K562 (cell line): ENCODE results near the gene TAC3. TPM values are rescaled to one million over a fixed set of nuclear protein-coding genes. Genes with fewer than 3 reads are reported as not detected.
A peak's percentile ranks its signal among the peaks of the same experiment; 100 is the strongest.

Source experiments
- ADNP ChIP-seq: fragments of 200-800 bp; sonication (Bioruptor generic); IDR thresholded peaks from 2 replicates; pipeline ENCODE4 v1.6.1; 2016; ENCODE audit warnings: missing genetic modification characterization, missing compliant biosample characterization
- BCOR ChIP-seq: fragments of 450-650 bp; IDR thresholded peaks from 2 replicates; pipeline ENCODE4 v1.6.1; 2016
- BRD9 ChIP-seq: fragments of 450-650 bp; IDR thresholded peaks from 2 replicates; pipeline ENCODE4 v1.6.1; 2018; ENCODE audit warnings: low read depth; ENCODE audit not compliant: partially characterized antibody
- CC2D1A ChIP-seq: fragments of 450-650 bp; IDR thresholded peaks from 2 replicates; pipeline ENCODE4 v1.6.1; 2017; ENCODE audit warnings: mild to moderate bottlenecking
- CHD4 ChIP-seq: fragments of 200-600 bp; sonication (generic); IDR thresholded peaks from 3 replicates; pipeline ENCODE4 v1.6.1; 2012; ENCODE audit warnings: low read depth, mild to moderate bottlenecking, mixed read lengths, low read length, inconsistent platforms; ENCODE audit not compliant: insufficient read depth, insufficient replicate concordance, poor library complexity, severe bottlenecking
- DIDO1 ChIP-seq: fragments of 450-650 bp; IDR thresholded peaks from 2 replicates; pipeline ENCODE4 v1.6.1; 2016; ENCODE audit warnings: low read depth, missing biosample characterization, missing genetic modification characterization
- HDAC1 ChIP-seq, 2 experiments: fragments of 450-650 bp; IDR thresholded peaks; 2 replicates each; pipeline ENCODE4 v1.6.1; 2016 to 2017; ENCODE audit warnings: inconsistent platforms in 1 of 2, mild to moderate bottlenecking in 1 of 2, moderate library complexity in 1 of 2
- HSF4 ChIP-seq: fragments of 250-450 bp; sonication (Bioruptor Pico); IDR thresholded peaks from 2 replicates; pipeline ENCODE4 v2.1.2; 2022; ENCODE audit warnings: mild to moderate bottlenecking, moderate library complexity, borderline replicate concordance
- KDM1A ChIP-seq, 2 experiments: fragments of 450-650 bp; IDR thresholded peaks; 2 replicates each; pipeline ENCODE4 v1.6.1; 2016; ENCODE audit warnings: mild to moderate bottlenecking in 2 of 2
- KLF16 ChIP-seq: IDR thresholded peaks from 2 replicates; pipeline ENCODE4 v1.6.1; 2016; ENCODE audit warnings: antibody characterized with exemption
- MEIS2 ChIP-seq: fragments of 450-650 bp; IDR thresholded peaks from 2 replicates; pipeline ENCODE4 v1.6.1; 2014; ENCODE audit warnings: mild to moderate bottlenecking; ENCODE audit not compliant: partially characterized antibody
- MYC ChIP-seq, 2 experiments: fragments of 250-450 bp in 1 of 2; sonication (Bioruptor Pico) in 1 of 2; IDR thresholded peaks; 2 replicates each; pipeline versions ENCODE4 v1.5.1 to v1.6.1; 2012 to 2021; ENCODE audit warnings: low read depth in 2 of 2, borderline replicate concordance in 1 of 2, improper control_type of control experiment in 1 of 2, low read length in 1 of 2, mild to moderate bottlenecking in 1 of 2, moderate library complexity in 1 of 2
- ZFP36 ChIP-seq: fragments of 150-350 bp; IDR thresholded peaks from 2 replicates; pipeline ENCODE4 v1.6.1; 2018; ENCODE audit warnings: low read length, low read depth; ENCODE audit not compliant: partially characterized antibody
- ZNF3 ChIP-seq: fragments of 250-450 bp; sonication (Bioruptor Pico); IDR thresholded peaks from 2 replicates; pipeline ENCODE4 v1.5.0; 2021; ENCODE audit warnings: mild to moderate bottlenecking, moderate library complexity
- polyA plus RNA-seq, 8 experiments: library from polyadenylated mRNA; depleted of rRNA in 4 of 8; stranded (reverse) in 5 of 8; unstranded in 3 of 8; fragments of >200 nt; fragmentation: Nextera tagmentation in 2 of 8; fragmentation: Illumina TruSeq in 1 of 8; extraction: Ambion mirVana in 2 of 8; extraction: Trizol in 1 of 8; gene quantifications; 2 replicates each; pipeline versions ENCODE4 v1.2.1 to v1.2.3, GENCODE V29; 2011 to 2014; ENCODE audit warnings: inconsistent platforms in 1 of 8, missing spikeins in 1 of 8
- total RNA-seq, 7 experiments: library from RNA; depleted of rRNA in 6 of 7; stranded (reverse); fragments of >200 nt in 6 of 7; fragmentation: Illumina TruSeq in 2 of 7; extraction: Trizol in 2 of 7; gene quantifications; 2 replicates each; pipeline versions ENCODE4 v1.2.1 to v1.2.3, GENCODE V29; 2011 to 2021; ENCODE audit warnings: low replicate concordance in 1 of 7
- TF ChIP-seq, protein P1 (sequence below), 2 experiments: IDR thresholded peaks; 2 replicates each; pipeline ENCODE4 v1.6.1; 2011; ENCODE audit warnings: borderline replicate concordance in 1 of 2, control low read depth in 1 of 2, low read depth in 1 of 2, low read length in 1 of 2, mild to moderate bottlenecking in 1 of 2, mixed read lengths in 1 of 2, moderate library complexity in 1 of 2; ENCODE audit not compliant: insufficient read depth in 1 of 2, insufficient read length in 1 of 2, poor library complexity in 1 of 2, severe bottlenecking in 1 of 2; ENCODE audit errors: extremely low read depth in 1 of 2
- TF ChIP-seq, protein P2 (sequence below): fragments of 450-650 bp; IDR thresholded peaks from 2 replicates; pipeline ENCODE4 v1.7.0; 2016; ENCODE audit warnings: borderline replicate concordance
- TF ChIP-seq, protein P3 (sequence below): fragments of 200-400 bp; formaldehyde crosslinking; IDR thresholded peaks from 2 replicates; pipeline ENCODE4 v1.6.1; 2017; ENCODE audit warnings: mild to moderate bottlenecking, low read depth, low read length, moderate library complexity

TAC3 gene
- total and polyA plus RNA-seq, 9 of the 15 experiments (the other 6 are each of a cell fraction or from before 2014, with no cell fraction given), result 0.29 to 2.8 (median 1.4) TPM

DNA sequence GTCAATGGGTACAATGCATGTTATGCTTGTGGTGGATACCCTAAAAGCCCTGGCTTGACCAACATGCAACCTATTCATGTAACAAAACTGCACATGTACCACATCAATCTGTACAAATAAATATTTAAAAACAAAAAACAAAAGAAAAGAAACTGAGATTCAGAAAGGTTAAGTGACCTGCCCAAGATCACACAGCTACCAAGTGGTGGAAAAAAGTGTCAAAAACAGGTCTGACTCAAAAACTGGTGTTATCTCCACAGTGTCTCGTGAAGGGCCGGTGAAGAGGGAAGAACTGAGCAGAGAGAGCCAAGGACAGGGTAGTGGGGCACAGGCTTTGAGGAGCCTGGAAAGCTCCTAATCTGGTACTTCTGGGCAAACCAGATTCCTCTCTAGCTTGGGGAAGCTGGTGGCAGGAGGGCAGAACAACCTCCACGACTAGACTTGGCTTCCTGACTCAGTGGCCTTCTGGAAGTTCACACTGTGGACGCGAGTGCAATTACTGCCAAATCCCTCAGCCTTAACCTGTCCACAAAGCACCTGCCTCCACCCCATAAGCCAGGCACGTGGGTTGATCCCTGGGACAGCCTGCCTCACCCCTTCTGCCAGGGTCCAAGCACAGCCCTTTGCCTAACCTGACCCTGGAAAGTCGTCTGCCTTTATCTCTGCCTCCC, 25.5 kb downstream of the TAC3 start (continued):
- TF ChIP-seq, protein P1, sequence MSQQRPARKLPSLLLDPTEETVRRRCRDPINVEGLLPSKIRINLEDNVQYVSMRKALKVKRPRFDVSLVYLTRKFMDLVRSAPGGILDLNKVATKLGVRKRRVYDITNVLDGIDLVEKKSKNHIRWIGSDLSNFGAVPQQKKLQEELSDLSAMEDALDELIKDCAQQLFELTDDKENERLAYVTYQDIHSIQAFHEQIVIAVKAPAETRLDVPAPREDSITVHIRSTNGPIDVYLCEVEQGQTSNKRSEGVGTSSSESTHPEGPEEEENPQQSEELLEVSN (IDR thresholded peaks at IDR 0.05; ENCODE audit: borderline replicate concordance in 1 of 2, extremely low read depth in 1 of 2, insufficient read depth in 1 of 2, insufficient read length in 1 of 2, low read depth in 1 of 2, low read length in 1 of 2, poor library complexity in 1 of 2, severe bottlenecking in 1 of 2), result peak in 1 of 2 experiments; percentile 11
- TF ChIP-seq DIDO1 (tag) (no peak), HSF4 (no peak), KDM1A (IDR thresholded peaks at IDR 0.05) (peak; percentile 81 to 92), HDAC1 (IDR thresholded peaks at IDR 0.05) (peak in 1 of 2 experiments; percentile 14; a peak in 1 of 4 replicates), MEIS2 (peak; percentile 2), BCOR (peak; percentile 98), ADNP (peak; percentile 90), KLF16 (no peak), BRD9 (peak; percentile 88), CHD4 (peak; percentile 26), CC2D1A (peak; percentile 46; the same call in 1 of the 2 replicates), MYC (IDR thresholded peaks at IDR 0.05; ENCODE audit: low read depth, low read length) (peak; percentile 48; the same call in 1 of the 2 replicates), MYC (CRISPR knock-in tag; IDR thresholded peaks at IDR 0.05; ENCODE audit: borderline replicate concordance, low read depth) (no peak), ZFP36 (peak; percentile 93), ZNF3 (no peak)
- TF ChIP-seq, protein P2, sequence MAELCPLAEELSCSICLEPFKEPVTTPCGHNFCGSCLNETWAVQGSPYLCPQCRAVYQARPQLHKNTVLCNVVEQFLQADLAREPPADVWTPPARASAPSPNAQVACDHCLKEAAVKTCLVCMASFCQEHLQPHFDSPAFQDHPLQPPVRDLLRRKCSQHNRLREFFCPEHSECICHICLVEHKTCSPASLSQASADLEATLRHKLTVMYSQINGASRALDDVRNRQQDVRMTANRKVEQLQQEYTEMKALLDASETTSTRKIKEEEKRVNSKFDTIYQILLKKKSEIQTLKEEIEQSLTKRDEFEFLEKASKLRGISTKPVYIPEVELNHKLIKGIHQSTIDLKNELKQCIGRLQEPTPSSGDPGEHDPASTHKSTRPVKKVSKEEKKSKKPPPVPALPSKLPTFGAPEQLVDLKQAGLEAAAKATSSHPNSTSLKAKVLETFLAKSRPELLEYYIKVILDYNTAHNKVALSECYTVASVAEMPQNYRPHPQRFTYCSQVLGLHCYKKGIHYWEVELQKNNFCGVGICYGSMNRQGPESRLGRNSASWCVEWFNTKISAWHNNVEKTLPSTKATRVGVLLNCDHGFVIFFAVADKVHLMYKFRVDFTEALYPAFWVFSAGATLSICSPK, result 0 out of 2 replicates have a peak, but pooled peaks have one; percentile 12
- TF ChIP-seq, protein P3, sequence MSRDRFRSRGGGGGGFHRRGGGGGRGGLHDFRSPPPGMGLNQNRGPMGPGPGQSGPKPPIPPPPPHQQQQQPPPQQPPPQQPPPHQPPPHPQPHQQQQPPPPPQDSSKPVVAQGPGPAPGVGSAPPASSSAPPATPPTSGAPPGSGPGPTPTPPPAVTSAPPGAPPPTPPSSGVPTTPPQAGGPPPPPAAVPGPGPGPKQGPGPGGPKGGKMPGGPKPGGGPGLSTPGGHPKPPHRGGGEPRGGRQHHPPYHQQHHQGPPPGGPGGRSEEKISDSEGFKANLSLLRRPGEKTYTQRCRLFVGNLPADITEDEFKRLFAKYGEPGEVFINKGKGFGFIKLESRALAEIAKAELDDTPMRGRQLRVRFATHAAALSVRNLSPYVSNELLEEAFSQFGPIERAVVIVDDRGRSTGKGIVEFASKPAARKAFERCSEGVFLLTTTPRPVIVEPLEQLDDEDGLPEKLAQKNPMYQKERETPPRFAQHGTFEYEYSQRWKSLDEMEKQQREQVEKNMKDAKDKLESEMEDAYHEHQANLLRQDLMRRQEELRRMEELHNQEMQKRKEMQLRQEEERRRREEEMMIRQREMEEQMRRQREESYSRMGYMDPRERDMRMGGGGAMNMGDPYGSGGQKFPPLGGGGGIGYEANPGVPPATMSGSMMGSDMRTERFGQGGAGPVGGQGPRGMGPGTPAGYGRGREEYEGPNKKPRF, result no peak
